ENCODE data around the gene TMBIM1. TPM values are rescaled to one million over a fixed set of nuclear protein-coding genes. Genes with fewer than 3 reads are reported as not detected.

TMBIM1 gene
- total and polyA plus RNA-seq, 2 donors (not counting 3 experiments of a cell fraction or from before 2014, with no cell fraction given) = 141 to 229 TPM

- no peak overlapping the region for H3K27ac ChIP-seq (ENCODE audit: insufficient read depth, low read depth, low read length)
- FAIRE-seq (no peak), DNase-seq (ENCODE audit: low read depth, low spot score) (no peak)
- no peaks in the 10 kb centered on the region for H3K9me1 ChIP-seq (replicated peaks; ENCODE audit: control insufficient read depth, extremely low read depth, insufficient read depth, low read length)
- no peaks in the 10 kb centered on the region for H3K27me3 ChIP-seq (ENCODE audit: control insufficient read depth in 2 of 2, insufficient read depth in 2 of 2, low read length in 2 of 2)
- H3K36me3 ChIP-seq (ENCODE audit: control insufficient read depth in 2 of 2, extremely low read depth in 1 of 2, insufficient read depth in 2 of 2, low read length in 2 of 2) = no peaks in the 10 kb centered on the region
- H2AFZ ChIP-seq (ENCODE audit: low read depth, low read length) = no peak overlapping the region
- H3K4me1 ChIP-seq (ENCODE audit: control insufficient read depth, extremely low read depth, insufficient read depth, low read length) = peaks cover 14% of the 10 kb centered on the region
- no TSS peak for BruUV-seq (replicated peaks)
- dilution Hi-C loops (cut with MboI; ENCODE audit: extremely low pct_ligation_motif_present, low sequenced_read_pairs) (no loop called here), intact Hi-C loops (cut with micrococcal nuclease) (no loop called here)
- no peaks in the 10 kb centered on the region for H4K20me1 ChIP-seq (replicated peaks; ENCODE audit: control insufficient read depth, extremely low read depth, insufficient read depth, low read length)
- no peaks in the 10 kb centered on the region for H3K9me3 ChIP-seq (replicated peaks; ENCODE audit: control insufficient read depth, insufficient read depth, low read length)
- H3K79me2 ChIP-seq (ENCODE audit: control insufficient read depth, insufficient read depth, low read length) = no peaks in the 10 kb centered on the region
- no peak overlapping the region for H3K9ac ChIP-seq (replicated peaks; ENCODE audit: extremely low read depth, insufficient read depth, low read length)
- no peak overlapping the region for H3K4me2 ChIP-seq (ENCODE audit: insufficient read depth, low read length)
- no peak overlapping the region for H3K4me3 ChIP-seq (replicated peaks in 1 of 3; ENCODE audit: insufficient read depth in 1 of 3, low read depth in 1 of 3, low read length in 3 of 3)
- CTCF ChIA-PET = no interaction called here
- POLR2A ChIA-PET = no interaction called here
- TF ChIP-seq MAX (IDR thresholded peaks at IDR 0.05; ENCODE audit: insufficient read depth, insufficient read length) (no peak), POLR2A (IDR thresholded peaks at IDR 0.05; ENCODE audit: low read depth, low read length) (no peak), MYC (IDR thresholded peaks at IDR 0.05; ENCODE audit: low read depth, low read length) (no peak), JUN (IDR thresholded peaks at IDR 0.05; ENCODE audit: borderline replicate concordance, insufficient read depth, insufficient read length, low read depth) (no peak), FOS (IDR thresholded peaks at IDR 0.05; ENCODE audit: borderline replicate concordance, insufficient read depth, low read length) (no peak), EZH2 (IDR thresholded peaks at IDR 0.05; ENCODE audit: borderline replicate concordance, low read depth, low read length, severe bottlenecking) (no peak), POLR2AphosphoS5 (IDR thresholded peaks at IDR 0.05; ENCODE audit: insufficient read depth, low read depth, low read length) (no peak), GATA2 (IDR thresholded peaks at IDR 0.05; ENCODE audit: insufficient read depth, insufficient read length, low read depth, low read length) (no peak), CTCF (IDR thresholded peaks at IDR 0.05; ENCODE audit: extremely low read depth in 1 of 2, insufficient read depth in 1 of 2, low read depth in 1 of 2, low read length in 2 of 2) (no peak)
These were observed 35.3 kb upstream of the TMBIM1 start for GRCh38 chr2:218327451-218328210.
